GM12878 (cell line): ENCODE measurements around the gene VEPH1. TPM values are rescaled to one million over a fixed set of nuclear protein-coding genes. Genes with fewer than 3 reads are reported as not detected.

ENCODE experiments used
- ATAC-seq: fragments of 200-7000 bp; cut with Tn5 transposase; 3 replicates; pipeline ENCODE4 v1.9.1; 2020; ENCODE audit warnings: mild to moderate bottlenecking, moderate library complexity
- BruUV-seq: library from RNA; stranded (reverse); fragments of 400-500 nt; replicated peaks from 2 replicates; lab custom pipeline; 2021; lab: Mats Ljungman, UMichigan
- CTCF ChIA-PET: fragments of 300-600 bp; sonication (Branson Sonifier 250); formaldehyde crosslinking; extraction: SDS; loops from one replicate; lab custom pipeline; 2021; ENCODE audit warnings: inconsistent platforms; lab: Yijun Ruan, JAX
- POLR2A ChIA-PET: fragments of 350-600 bp; formaldehyde crosslinking; extraction: SDS; loops from one replicate; lab custom pipeline; 2021; ENCODE audit warnings: inconsistent platforms; lab: Charles Lee
- RAD21 ChIA-PET: fragments of 300-600 bp; sonication (Branson Sonifier 250); formaldehyde crosslinking; loops from one replicate; lab custom pipeline; 2023; ENCODE audit warnings: antibody characterized with exemption; ENCODE audit not compliant: unreplicated experiment; lab: Charles Lee
- SMC1A ChIA-PET: fragments of 300-600 bp; sonication (Branson Sonifier 250); formaldehyde crosslinking; loops from one replicate; lab custom pipeline; 2023; ENCODE audit not compliant: unreplicated experiment, uncharacterized antibody; lab: Charles Lee
- DNase-seq: peaks from one replicate; pipeline ENCODE4 v3.0.0-alpha.2; 2011; ENCODE audit warnings: low read depth, low spot score
- FAIRE-seq: peaks from 3 replicates; lab custom pipeline; 2011; peaks lifted over from hg19 to GRCh38; lab: Jason Lieb, UNC
- H2AFZ ChIP-seq: 2 replicates; pipeline ENCODE4 v1.6.0; 2011; ENCODE audit warnings: low read depth, low read length, control low read depth; ENCODE audit not compliant: control insufficient read depth
- H3K27ac ChIP-seq: 2 replicates; pipeline ENCODE4 v1.5.1; 2011; ENCODE audit warnings: control low read depth; ENCODE audit not compliant: control insufficient read depth, insufficient read depth
- H3K27me3 ChIP-seq, 2 experiments: replicated peaks in 1 of 2; 2 replicates each; pipeline versions ENCODE4 v1.6.0 to v1.6.1; 2011; ENCODE audit warnings: low read length in 1 of 2; ENCODE audit not compliant: control insufficient read depth in 2 of 2, insufficient read depth in 2 of 2
- H3K36me3 ChIP-seq, 2 experiments: 2 replicates each; pipeline ENCODE4 v1.5.1; 2011; ENCODE audit warnings: low read length in 1 of 2; ENCODE audit not compliant: control insufficient read depth in 2 of 2, insufficient read depth in 2 of 2
- H3K4me1 ChIP-seq: 2 replicates; pipeline ENCODE4 v1.6.1; 2011; ENCODE audit warnings: mild to moderate bottlenecking, low read length, moderate library complexity, mixed read lengths; ENCODE audit not compliant: control insufficient read depth, insufficient read depth
- H3K4me2 ChIP-seq: 2 replicates; pipeline ENCODE4 v1.6.0; 2011; ENCODE audit warnings: control low read depth; ENCODE audit not compliant: control insufficient read depth, insufficient read depth
- H3K4me3 ChIP-seq: fragments of 200-600 bp; sonication (generic); 2 replicates; pipeline ENCODE4 v1.5.1; 2016
- H3K79me2 ChIP-seq: 2 replicates; pipeline ENCODE4 v1.6.0; 2011; ENCODE audit warnings: low read length; ENCODE audit not compliant: control insufficient read depth, insufficient read depth
- H3K9ac ChIP-seq: 2 replicates; pipeline ENCODE4 v1.8.0; 2011; ENCODE audit warnings: low read length, control low read depth, mixed read lengths; ENCODE audit not compliant: control insufficient read depth, insufficient read depth
- H3K9me3 ChIP-seq: replicated peaks from 3 replicates; pipeline ENCODE4 v1.5.1; 2011; ENCODE audit warnings: mild to moderate bottlenecking, low read length; ENCODE audit not compliant: control insufficient read depth, insufficient read depth
- H4K20me1 ChIP-seq: 2 replicates; pipeline ENCODE4 v1.6.0; 2011; ENCODE audit not compliant: control insufficient read depth, insufficient read depth
- CEBPZ ChIP-seq: fragments of 150-350 bp; IDR thresholded peaks from 2 replicates; pipeline ENCODE4 v1.6.1; 2016; ENCODE audit warnings: low read depth, low read length
- CHD4 ChIP-seq: fragments of 200-600 bp; sonication (generic); IDR thresholded peaks from 2 replicates; pipeline ENCODE4 v1.6.1; 2016; ENCODE audit warnings: mild to moderate bottlenecking
- KAT2A ChIP-seq: conservative IDR thresholded peaks from 2 replicates; pipeline ENCODE4 v1.6.1; 2011; ENCODE audit warnings: low read depth, low read length; ENCODE audit not compliant: control insufficient read depth
- RBBP5 ChIP-seq: fragments of 200-600 bp; sonication (generic); conservative IDR thresholded peaks from 2 replicates; pipeline ENCODE4 v1.6.1; 2016
- SMC3 ChIP-seq: IDR thresholded peaks from 2 replicates; pipeline ENCODE4 v1.6.1; 2011; ENCODE audit warnings: low read length, improper control_type of control experiment, borderline replicate concordance
- TBL1XR1 ChIP-seq: IDR thresholded peaks from 2 replicates; pipeline ENCODE4 v1.6.1; 2012; ENCODE audit warnings: low read depth, low read length, improper control_type of control experiment
- WGBS: methylation state at CpG from one replicate; pipeline ENCODE4 v1.1.6; 2016; ENCODE audit warnings: low lambda C conversion rate; ENCODE audit not compliant: insufficient replicate concordance, insufficient coverage; ENCODE audit errors: missing lambda C conversion rate; 5-methylcytosine and 5-hydroxymethylcytosine counted together
- in situ Hi-C: fragments of 300-500 bp; cut with MboI; formaldehyde crosslinking; loops from 9 replicates; pipeline ENCODE4 v1.14.3; 2018; ENCODE audit warnings: mixed read lengths
- intact Hi-C: fragments of 100-400 bp; cut with micrococcal nuclease; formaldehyde crosslinking; loops from one replicate; pipeline ENCODE4 v1.14.2; 2022; ENCODE audit not compliant: unreplicated experiment
- polyA plus RNA-seq, 11 experiments: library from polyadenylated mRNA; depleted of rRNA in 4 of 11; unstranded in 6 of 11; stranded (reverse) in 5 of 11; fragments of >200 nt; fragmentation: Nextera tagmentation in 4 of 11; fragmentation: Illumina TruSeq in 1 of 11; extraction: Ambion mirVana in 4 of 11; extraction: Trizol in 1 of 11; gene quantifications; 1 replicate in 1 of 11; 2 replicates in 10 of 11; pipeline versions ENCODE4 v1.2.1 to v1.2.3, GENCODE V29; 2011 to 2016; ENCODE audit warnings: inconsistent platforms in 2 of 11, missing spikeins in 2 of 11, low read depth in 1 of 11
- total RNA-seq, 4 experiments: library from RNA; depleted of rRNA in 3 of 4; stranded (reverse); fragments of >200 nt in 3 of 4; fragmentation: Illumina TruSeq in 1 of 4; extraction: Trizol in 1 of 4; gene quantifications; 2 replicates each; pipeline versions ENCODE4 v1.2.1 to v1.2.3, GENCODE V29; 2013 to 2021

Gene VEPH1
- total and polyA plus RNA-seq, 10 of the 15 experiments (the other 5 are each of a cell fraction or from before 2014, with no cell fraction given): 0.04 to 0.26 (median 0.17) TPM; not detected in 7

- DNase-seq (no peak), FAIRE-seq (no peak), ATAC-seq (no peak)
- Histone ChIP-seq H3K4me2 (no peak overlapping the region), H3K9me3 (no peaks in the 10 kb centered on the region), H3K36me3 (no peaks in the 10 kb centered on the region), H3K4me3 (no peak overlapping the region), H3K27ac (no peak overlapping the region), H4K20me1 (no peaks in the 10 kb centered on the region), H2AFZ (no peak overlapping the region), H3K4me1 (no peaks in the 10 kb centered on the region), H3K79me2 (no peaks in the 10 kb centered on the region), H3K9ac (no peak overlapping the region), H3K27me3 (no peaks in the 10 kb centered on the region)
- no TSS peak for BruUV-seq
- POLR2A ChIA-PET: no interaction called here
- CTCF ChIA-PET: no interaction called here
- WGBS: 45% methylated on average over 3 of the region's 3 CpGs
- in situ Hi-C loops (no loop called here), intact Hi-C loops (no loop called here)
- TF ChIP-seq SMC3 (no peak), CEBPZ (no peak), TBL1XR1 (no peak), CHD4 (no peak), KAT2A (no peak), RBBP5 (no peak)
- SMC1A ChIA-PET: no interaction called here
- RAD21 ChIA-PET: no interaction called here
Observed at GRCh38 chr3:157363393-157363792, 139.8 kb downstream of the VEPH1 start.
